Gastroesophageal sphincter (tissue), 3 donors: ENCODE data around the gene CNN3.

Source experiments
- POLR2A ChIP-seq, 2 donors: fragments of 450-650 bp; IDR thresholded peaks; one replicate each; pipeline ENCODE4 v1.6.1; 2017; ENCODE audit warnings: antibody characterized with exemption in 2 of 2, mild to moderate bottlenecking in 2 of 2, moderate library complexity in 1 of 2
- POLR2AphosphoS5 ChIP-seq: sonication (generic); formaldehyde crosslinking; IDR thresholded peaks from one replicate; pipeline ENCODE4 v1.6.1; 2017; ENCODE audit warnings: antibody characterized with exemption
- TF ChIP-seq, protein P1 (sequence below), 4 experiments: fragments of 200-600 bp in 2 of 4; fragments of 450-650 bp in 2 of 4; sonication (generic) in 1 of 4; IDR thresholded peaks; one replicate each; pipeline ENCODE4 v1.5.1; 2017 to 2019; ENCODE audit warnings: antibody characterized with exemption in 4 of 4, mild to moderate bottlenecking in 2 of 4, moderate library complexity in 2 of 4

DNA sequence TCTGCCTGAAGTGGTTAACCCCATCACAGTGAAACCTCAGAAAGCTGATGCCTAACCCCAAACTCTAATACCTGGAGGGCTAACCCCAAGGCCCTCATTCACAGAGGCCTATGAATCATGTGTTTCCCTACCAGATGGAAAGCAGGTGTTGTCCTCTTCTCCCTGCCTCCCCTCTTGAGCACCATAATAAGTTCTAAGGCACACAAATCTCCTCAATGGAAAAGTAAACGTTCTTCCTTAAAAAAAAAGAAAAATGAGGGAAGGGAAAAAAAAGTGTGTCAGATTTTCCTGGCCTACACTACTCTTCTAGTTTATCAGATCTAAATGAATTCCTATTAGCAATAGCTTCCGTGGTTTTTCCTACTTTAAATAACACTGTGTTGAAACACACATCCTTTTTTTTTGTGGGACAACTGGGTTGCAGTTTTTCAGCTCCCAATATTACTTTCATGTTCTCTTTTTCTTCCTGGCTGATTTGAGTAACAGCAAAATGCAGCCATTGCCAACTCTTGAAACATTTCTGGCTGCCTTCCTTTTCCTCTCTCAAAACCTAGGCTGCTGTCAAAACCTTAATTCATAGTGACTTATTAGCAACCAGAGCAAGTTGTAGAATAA, 63.5 kb downstream of the CNN3 start:
- TF ChIP-seq POLR2A (IDR thresholded peaks at IDR 0.05) (no peak), POLR2AphosphoS5 (peak; percentile 76)
- TF ChIP-seq, protein P1, sequence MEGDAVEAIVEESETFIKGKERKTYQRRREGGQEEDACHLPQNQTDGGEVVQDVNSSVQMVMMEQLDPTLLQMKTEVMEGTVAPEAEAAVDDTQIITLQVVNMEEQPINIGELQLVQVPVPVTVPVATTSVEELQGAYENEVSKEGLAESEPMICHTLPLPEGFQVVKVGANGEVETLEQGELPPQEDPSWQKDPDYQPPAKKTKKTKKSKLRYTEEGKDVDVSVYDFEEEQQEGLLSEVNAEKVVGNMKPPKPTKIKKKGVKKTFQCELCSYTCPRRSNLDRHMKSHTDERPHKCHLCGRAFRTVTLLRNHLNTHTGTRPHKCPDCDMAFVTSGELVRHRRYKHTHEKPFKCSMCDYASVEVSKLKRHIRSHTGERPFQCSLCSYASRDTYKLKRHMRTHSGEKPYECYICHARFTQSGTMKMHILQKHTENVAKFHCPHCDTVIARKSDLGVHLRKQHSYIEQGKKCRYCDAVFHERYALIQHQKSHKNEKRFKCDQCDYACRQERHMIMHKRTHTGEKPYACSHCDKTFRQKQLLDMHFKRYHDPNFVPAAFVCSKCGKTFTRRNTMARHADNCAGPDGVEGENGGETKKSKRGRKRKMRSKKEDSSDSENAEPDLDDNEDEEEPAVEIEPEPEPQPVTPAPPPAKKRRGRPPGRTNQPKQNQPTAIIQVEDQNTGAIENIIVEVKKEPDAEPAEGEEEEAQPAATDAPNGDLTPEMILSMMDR (IDR thresholded peaks at IDR 0.05): no peak
